D341Med (cell line): Measurements from ENCODE around the gene PPP1CC.
A peak's percentile ranks its signal among the peaks of the same experiment; 100 is the strongest.

ENCODE experiments used
- DNase-seq: peaks from one replicate; pipeline ENCODE4 v3.0.0; 2012; ENCODE audit warnings: low spot score

The PPP1CC gene

DNA sequence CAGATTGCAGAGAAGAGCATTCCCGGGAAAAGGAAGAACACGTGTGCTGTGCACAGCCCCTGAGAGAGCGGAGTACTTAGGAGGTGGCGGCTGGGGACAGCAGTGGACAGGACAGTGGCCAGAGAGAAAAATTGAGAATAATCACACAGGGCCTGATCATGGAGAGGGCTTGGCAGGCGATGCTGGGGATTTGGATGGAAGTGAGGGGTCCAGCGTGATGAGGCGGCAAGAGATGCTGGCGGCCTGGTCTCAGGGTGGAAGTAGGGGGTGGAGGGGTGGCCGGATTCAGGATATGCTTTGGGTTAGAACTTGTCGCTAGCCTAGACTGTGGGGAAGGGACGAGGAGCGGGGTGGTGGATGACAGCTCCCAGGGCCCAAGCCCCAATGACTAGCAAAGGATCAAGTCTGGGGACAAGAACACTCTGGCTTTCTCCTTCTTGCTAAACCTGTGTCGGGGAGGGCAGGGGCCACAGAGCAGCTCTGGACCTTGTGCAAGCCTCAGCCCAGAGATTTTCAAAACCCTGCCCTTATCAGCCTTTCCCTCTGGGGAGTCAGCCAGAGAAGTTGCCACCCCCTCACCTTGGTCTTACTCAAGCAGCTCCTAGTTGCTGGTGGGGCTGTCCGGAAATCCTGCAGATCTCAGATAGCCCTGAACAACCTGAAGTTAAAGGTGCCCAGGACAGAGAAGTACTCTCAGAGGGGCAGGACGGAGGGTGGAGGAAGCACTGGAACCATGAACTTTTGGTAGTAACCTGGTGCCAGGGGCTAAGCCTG is 55.1 kb downstream of the PPP1CC start:
- DNase-seq = no peak

DNA sequence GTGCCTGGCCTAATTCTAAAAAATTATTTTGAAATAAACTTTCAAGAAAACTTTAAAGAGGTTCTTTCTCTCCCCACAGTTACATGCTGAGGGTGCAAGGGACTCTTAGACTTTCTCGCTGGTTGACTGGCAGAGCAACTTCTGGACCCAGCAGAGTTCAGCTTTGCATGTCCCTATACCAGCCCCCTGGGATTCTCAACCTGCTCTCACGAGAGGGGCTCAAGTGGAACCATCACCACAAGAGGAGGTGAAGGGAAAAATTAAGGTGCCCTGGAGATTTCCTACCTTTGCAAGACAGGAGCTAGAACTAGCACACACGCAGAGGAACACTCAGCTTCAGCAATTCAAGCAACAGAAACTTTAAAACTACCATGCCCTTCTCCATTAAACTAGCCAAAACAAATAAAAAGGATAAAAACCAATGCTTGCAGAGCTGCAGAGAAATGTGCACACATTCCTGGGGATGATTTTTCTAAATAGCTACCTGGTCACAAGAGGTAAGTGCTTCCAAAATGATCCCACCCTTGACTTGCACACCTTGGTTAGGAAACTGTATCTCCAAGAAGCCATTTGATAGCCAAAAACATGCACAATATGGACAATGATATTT is 56.3 kb downstream of the PPP1CC start:
- DNase-seq = no peak

DNA sequence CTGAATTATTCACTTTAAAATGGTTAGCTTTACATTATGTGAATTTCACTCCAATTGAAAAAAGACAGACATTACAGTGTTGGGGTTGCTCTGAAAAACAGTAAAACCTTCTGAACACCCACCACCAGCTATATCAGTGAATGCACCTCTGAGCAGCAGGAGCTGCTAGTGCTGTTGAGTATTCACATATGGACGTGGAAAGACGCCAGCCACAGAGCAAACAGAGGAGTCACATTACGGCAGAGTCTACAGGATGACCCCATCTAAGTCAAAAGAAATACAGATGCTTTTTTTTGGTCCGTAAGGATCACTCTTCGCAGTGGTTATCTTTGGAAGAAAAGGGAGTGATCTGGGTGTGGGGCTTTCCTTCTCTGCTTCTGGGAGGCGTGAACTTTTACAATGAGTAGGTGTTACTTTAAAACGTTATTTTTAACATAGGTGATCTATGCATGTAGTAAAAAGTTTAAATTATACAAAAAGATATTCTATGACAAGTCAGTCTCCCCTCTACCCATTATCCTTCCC is 58.3 kb downstream of the PPP1CC start:
- DNase-seq = no peak

DNA sequence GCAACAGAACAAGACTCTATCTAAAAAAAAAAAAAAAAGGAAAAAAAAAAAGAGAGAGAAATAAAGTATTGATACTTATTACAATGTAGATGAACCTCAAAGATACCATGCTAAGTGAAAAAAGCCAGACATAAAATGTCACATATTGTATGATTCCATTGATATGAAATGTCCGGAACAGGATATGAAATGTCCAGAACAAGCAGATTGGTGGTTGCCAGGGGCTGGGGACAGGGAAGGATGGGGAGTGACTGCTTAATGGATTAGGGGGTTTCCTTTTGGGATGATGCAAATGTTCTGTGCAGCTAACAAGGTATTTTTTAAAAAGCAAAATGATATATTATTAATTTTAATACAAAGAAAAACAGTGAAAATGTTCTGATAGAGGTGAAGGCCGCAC is 58.8 kb downstream of the PPP1CC start:
- no peak for DNase-seq

DNA sequence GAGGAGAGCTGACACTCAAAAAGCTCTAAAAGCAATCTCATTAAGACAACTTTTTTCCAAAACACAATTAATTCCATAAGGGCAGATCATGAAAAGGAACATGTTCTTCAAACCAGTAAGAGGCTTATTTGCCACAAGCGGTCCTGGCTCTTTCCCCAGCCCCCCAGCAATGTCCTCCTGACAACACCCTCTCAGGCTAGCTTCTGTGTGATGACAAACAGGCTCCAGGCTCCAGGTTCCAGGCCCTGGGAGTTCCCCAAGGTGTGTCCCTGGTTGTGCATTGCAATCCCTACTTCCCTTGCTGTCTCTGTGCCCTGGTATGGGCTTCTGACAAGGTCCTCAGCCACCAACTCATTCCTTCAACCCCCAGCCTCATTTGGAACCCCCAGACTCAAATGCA is 62.7 kb downstream of the PPP1CC start:
- DNase-seq = peak; percentile 22

DNA sequence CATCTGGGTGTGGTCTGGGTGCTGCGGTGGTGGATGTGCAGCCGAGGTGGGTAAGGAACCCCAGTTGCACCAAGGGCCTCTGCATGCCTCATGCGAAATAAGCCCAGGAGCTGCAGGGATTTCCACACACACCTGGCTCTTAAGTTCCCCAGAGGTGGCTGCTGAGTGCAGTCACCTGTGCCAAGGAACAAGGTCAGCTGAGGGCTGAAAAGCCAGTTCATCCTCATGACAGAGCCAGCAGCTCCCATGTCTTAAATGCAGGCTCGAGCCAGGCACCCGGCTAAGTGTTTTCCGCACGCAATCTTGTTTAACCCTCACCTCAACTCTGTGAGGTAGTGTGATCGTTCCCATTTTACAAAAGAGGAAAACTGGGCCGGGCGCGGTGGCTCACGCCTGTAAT is 63.5 kb downstream of the PPP1CC start:
- peak; percentile 14 for DNase-seq

DNA sequence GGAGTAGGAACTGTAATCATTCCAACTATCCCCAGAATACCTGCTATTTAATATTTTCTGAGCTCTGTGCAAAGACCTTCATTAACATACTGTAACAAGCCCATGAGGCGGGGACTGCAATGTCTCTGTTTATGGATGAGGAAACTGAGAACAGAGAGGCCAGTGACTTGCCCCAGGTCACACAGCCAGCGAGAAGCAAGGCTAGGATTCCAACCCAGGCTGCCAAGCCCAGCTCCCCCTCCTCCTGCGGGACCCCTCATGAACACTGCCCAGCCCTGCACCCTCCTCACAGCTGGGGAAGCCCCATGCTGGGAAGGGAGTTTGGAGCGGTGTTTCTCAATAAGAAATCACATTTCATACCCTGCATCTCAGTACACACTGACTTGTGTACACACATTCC is 64.7 kb downstream of the PPP1CC start:
- peak; percentile 12 for DNase-seq

DNA sequence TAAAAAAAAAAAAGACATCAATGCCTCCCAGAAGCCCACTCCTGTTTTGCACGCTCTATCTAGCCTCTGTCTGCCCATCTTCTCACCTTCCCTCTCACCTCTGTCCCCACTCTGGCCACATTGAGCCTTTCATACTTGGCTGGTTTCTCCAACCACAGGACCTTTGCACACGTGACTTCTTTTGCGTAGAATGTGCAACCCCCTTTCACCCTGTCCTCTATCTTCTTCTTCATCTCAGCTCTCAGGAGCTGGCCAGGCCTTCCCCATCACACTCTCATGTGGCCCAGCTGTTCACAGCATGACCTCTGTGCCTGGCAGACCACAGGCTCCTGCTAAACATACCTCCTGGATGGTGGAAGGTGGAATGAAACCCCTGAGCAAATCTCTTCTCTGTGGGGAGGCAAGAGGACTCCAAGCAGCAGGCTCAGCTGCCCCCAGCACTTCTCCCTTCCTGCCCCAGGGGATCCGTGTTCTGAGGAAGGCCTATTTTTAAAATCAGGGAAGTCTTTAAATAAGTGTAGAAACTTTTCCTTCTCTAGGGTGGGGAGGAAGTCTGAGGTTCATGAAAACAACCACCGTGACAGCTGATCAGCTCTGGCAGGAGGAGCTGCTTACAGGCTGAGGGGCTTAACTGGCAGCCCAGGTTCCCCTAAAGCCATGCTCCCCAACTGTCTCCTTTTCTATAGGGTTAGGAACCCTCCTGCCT is 65.3 kb downstream of the PPP1CC start:
- DNase-seq = peak; percentile 17

DNA sequence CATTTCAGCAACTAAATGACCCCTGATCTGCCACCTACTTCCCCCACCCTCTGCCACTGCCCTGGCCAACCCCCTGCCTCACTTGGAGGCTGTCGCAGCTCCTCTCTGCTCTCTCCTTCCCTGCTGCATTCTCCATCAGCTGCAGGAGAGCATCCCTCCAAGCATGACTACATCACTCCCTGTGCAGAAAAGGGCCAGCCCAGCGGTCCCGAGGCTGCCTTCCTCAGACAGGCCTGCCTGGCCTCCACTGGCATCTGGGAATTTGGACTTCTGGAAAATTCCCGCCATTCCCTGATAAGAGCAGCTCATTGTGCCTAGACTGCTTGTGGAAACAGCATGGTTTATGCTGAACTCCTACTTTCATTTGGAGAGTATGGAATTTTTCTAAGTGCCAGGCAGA is 66.5 kb downstream of the PPP1CC start:
- DNase-seq = peak; percentile 16

DNA sequence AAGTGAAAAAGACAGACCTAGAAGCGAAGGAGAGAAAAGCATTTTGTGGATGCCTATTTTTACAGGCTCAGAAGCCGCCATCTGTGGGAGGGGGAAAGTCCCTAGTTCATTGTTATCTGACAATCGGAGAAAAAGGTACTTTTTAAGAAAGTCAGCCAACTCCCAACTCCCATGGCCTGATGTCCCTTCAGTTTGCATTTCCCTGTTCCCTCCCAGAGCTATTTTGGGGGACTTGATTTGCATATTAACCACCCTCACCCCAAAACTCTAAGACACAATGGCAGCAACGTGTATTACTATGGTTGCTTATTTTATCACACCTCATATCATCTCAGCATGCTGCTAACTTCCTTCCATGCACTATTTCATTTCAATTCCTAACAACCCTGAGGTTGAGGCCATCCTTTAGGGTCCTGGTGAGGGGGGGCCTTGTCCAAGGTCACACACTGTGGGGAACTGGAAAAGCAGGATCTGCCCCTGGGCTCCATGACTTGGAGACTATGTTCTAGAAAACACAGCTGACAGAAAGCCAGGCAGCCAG is 72.5 kb downstream of the PPP1CC start:
- DNase-seq = no peak
